Brain pericyte (primary cell): Measurements from ENCODE around the gene TNN.

Experiments
- DNase-seq: peaks from one replicate; pipeline ENCODE4 v3.0.0-alpha.2; 2012; ENCODE audit warnings: low read depth, low spot score

The TNN gene

DNA sequence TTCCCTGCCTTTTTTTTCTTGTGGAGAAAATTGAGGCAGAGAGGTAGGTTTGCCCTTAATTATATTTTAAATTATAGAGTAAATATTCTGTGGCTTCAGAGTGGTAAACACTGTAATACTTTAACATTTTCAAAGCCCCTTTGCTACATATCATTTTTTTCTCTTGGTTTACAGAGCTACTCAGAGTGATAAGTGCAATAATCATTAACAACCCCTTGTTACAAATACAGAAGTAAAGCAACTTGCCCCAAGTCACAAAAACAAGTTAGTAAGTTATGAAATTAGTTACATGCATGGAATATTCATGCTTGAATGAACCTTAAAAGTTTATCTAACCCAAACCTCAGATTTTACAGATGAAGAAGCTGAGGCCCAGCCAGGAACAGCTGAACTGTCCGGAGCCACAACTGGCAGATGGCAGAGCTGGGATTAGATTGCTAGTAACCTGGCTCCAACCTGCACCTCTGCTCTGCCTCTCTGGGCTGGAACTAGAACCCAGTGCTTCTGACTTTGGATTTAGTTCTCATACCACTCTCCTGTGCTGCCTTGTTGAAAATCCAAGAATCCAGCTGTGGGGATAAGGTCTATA lies 48.7 kb downstream of the TNN start:
- no peak for DNase-seq

DNA sequence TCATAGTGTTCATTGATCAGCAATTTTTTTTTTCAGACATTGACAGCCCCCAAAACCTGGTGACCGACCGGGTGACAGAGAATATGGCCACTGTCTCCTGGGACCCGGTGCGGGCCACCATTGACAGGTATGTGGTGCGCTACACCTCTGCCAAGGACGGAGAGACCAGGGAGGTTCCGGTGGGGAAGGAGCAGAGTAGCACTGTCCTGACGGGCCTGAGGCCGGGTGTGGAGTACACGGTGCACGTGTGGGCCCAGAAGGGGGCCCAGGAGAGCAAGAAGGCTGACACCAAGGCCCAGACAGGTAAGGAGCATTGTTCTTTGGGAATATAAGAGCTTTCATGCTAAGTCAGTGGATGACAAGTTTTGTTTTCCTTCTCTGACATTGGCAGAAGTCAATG lies 49.3 kb downstream of the TNN start:
- DNase-seq: no peak

DNA sequence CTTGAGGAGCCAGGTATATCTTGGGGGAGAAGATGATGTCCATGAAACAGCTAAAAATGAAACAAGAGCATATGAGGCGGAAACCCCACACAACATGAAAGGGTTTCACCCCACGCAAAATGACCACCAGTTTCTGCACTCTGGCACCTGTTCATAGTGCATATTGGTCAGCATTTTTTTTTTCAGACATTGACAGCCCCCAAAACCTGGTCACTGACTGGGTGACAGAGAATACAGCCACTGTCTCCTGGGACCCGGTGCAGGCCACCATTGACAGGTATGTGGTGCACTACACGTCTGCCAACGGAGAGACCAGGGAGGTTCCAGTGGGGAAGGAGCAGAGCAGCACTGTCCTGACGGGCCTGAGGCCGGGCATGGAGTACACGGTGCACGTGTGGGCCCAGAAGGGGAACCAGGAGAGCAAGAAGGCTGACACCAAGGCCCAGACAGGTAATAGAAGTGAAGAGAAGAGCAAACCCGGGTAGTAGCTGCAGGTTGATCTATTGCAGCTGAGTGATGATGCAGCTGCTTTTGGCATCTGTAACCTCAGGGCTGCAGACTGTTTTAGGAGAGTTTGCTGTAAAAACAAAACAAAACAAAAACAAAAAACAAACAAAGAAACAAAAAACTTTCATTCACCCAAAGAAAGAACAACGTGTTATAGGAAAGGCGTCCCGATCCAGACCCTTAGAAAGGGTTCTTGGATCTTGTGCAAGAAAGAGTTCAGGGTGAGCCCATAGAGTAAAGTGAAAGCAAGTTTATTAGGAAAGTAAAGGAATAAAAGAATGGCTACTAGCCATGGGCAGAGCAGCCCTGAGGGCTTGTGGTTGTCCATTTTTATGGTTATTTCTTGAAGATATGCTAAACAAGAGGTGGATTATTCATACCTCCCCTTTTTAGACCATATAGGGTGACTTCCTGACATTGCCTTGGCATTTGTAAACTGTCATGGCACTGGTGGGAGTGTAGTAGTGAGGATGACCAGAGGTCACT lies 51.0 kb downstream of the TNN start:
- no peak for DNase-seq

GRCh38 chr1:175120511-175120910 lies 52.9 kb downstream of the TNN start:
- DNase-seq: no peak

GRCh38 chr1:175124861-175125260 lies 57.2 kb downstream of the TNN start:
- DNase-seq: no peak

DNA sequence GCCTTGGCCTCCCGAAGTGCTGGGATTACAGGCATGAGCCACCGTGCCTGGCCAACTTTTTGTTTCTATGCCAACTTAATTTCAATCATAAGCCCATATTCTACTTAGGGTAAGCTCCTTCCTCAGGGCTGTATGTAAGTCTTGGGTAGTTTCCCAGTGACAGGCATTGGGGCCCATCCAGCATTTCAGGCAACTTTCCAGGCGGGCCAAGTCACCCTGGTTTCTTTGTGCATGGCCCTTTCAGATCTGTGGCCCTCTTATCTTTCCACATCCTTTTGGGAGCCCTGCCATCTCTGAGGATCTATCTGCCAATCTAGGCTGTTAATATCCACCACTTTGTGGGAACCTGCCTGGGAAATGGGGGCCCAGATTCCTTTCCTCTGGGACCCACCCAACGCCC lies 58.7 kb downstream of the TNN start:
- no peak for DNase-seq

GRCh38 chr1:175127565-175127964 lies 59.9 kb downstream of the TNN start:
- no peak for DNase-seq

DNA sequence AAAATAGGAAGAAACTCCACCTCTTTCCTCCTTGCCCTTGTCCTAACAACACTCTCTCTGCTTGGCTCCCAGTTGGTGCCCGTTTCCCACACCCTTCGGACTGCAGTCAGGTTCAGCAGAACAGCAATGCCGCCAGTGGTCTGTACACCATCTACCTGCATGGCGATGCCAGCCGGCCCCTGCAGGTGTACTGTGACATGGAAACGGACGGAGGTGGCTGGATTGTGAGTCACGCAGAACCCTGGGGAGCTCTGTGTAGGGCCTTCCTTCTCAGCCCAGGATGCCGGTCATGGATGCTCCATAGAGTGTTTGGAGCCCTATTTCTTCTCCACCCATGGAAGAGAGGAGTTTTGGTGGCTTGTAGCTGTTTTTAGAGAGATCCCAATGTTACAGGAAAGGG lies 60.9 kb downstream of the TNN start:
- no peak for DNase-seq

DNA sequence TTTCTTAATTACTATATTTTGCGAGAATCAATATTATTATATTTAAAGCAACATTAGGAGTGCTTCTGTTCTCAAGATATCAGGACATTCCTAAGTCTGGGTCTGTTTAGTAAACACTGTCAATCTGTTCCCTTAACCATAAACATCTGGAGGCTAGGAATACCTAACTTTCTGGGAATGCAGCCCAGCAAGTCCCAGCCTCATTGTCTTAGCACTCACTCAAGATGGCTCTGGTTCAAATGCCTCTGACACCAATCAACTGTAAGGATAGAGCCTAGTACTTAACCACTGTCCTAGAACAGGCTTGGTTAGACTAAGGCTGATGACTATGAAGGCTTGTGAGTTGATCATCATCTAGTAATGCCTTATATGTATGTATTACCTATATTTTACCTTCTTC lies 61.5 kb downstream of the TNN start:
- no peak for DNase-seq

GRCh38 chr1:175129644-175129996 lies 62.0 kb downstream of the TNN start:
- no peak for DNase-seq

DNA sequence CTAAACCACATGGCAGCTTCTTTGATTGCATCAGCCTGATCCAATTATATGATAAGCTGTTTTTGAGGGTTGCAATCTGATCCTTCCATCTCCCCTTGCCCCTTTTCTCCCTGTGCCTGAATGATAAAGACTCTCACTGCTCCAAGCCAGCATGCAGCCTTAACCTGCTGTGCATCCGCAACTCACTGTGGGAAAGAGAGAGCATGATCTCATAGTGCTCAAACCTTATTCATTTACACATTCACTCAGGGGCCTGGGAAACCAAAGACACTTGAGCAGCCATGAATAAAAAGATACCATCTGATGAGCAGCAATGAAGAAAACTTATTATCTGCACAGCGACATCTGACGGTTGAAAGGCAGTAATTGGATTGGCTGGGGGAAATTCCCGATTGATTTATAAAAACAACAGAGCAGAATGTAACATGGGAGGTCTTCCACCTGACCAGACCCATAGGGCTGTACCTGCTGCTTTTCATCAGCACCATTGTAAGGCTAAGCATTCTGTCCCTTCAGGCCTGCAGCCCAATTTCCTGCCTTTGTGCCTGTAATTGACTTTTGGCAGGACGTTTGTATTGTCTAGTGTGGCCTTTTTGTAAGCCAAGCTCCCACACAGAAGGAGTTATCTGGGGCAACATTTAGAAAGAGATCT lies 62.5 kb downstream of the TNN start:
- no peak for DNase-seq

- DNase-seq: no peak
Measured at GRCh38 chr1:175130649-175131045, 63.0 kb downstream of the TNN start.

DNA sequence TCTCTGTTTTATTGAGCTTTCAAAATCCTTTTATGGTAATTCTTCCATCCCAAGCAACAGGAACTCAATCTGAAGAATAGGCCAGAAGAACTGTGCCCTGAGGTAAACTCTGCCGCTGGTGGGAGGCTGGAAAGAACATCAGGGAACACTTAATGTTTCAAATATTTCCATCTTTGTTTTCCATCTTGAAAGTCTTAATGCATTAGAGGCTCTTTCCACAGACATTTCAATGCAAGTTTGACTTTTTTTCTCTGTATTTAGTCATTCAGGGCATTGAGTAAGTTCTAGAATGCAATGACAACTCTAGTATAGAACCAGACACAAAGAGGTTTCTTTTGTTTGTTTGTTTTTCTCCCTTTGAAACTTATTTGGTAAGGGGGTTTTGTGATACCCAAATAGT lies 63.5 kb downstream of the TNN start:
- no peak for DNase-seq

- DNase-seq: no peak
Measured at GRCh38 chr1:175132436-175132835, 64.8 kb downstream of the TNN start.

- no peak for DNase-seq
Measured at GRCh38 chr1:175133673-175134435, 66.2 kb downstream of the TNN start.

DNA sequence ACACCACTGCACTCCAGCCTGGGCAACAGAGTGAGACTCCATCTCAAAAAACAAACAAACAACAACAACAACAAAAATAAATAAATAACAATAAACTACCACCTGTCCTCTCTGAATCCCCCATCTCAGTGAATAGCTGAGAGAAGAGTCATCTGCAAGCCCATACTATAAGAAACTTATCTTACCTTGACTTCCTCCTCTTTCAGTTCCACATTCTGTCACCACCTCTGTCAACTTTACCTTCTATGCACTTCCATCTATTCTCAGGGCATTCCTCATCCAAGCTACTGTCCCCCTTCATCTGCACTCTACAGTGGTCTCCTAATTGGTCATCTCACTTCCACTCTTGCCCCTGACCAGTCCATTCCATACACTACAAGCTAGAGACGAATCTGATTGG lies 66.9 kb downstream of the TNN start:
- DNase-seq: no peak

DNA sequence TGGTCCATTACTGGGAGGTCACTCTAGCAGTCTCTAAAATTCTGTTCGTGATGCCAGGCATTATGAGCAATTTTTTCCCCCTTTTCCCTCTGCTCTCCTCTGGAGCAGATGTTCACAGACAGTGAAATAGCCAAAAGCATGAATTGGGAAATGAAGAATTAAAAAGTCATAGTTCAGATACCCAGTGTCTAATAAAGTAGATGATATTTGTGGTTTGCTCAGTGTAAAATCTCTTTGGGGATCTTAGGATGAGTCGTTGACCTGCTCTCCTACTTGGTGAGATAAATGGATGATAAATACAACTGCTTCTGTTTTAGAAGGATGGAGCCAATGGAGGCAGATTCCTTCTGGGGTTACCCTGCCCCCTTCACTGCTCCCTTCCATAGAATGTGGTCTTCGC lies 68.6 kb downstream of the TNN start:
- DNase-seq: no peak

DNA sequence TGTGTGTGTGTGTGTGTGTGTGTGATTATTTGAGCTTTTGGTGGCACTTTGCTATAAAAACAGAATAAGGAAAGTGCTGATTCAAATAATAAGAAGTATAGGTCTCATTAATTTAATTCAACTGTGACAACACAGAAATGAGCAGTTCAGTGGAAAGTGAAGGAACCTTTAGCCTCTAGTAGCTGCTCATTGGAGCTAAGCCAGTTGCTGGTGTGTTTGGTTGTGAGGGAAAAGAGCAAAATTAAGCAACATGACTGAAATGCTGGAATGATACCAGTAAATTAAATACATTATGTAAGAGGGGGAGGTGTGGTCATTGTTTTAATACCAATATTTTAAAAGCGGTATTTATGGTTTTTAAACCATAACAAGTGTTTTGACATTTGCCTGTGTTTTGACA lies 69.7 kb downstream of the TNN start:
- no peak for DNase-seq

- no peak for DNase-seq
Measured at GRCh38 chr1:175138579-175138978, 70.9 kb downstream of the TNN start.

GRCh38 chr1:175145899-175146528 lies 78.4 kb downstream of the TNN start:
- DNase-seq: no peak

DNA sequence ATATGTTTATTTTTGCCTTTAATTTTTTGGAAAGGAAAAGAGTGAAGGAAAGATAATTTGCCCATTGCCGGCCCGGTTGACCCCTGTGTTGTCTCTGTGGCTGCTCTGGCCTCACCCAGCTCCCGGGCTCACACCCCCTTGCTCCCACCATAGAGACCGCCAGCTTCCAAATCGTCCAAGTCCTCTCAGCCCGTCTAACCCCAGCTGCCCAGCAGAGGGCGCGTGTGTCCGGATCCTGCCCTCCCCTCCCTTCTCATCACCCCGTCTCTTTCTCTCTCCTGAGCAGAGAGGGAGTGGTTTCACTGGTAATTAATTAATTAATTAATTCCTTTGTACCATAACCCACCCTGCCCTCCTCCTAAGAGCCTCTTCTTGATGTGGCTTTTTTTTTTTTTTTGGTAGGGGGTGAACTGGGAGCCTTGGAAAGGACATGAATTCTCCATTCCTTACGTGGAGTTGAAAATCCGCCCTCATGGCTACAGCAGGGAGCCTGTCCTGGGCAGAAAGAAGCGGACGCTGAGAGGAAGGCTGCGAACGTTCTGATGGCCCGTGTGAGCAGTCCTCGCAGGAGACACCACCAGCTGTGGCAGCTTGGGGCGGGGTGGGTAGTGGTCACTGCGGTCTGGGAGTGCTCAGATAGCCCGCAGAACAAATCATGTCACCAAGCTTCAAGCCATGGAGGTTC lies 79.0 kb downstream of the TNN start:
- DNase-seq: no peak
